Anterior cingulate cortex (tissue), 58 donors: ENCODE measurements around the gene TNK2.
"Not testable (repeated sequence)": the region's sequence is repeated elsewhere in the genome, so short reads cannot be mapped to it uniquely, and the experiment has no call there.

Source experiments
- DNase-seq, 58 donors: peaks; one replicate each; lab custom pipeline; 2025; lab: John Stamatoyannopoulos, UW

The TNK2 gene

DNA sequence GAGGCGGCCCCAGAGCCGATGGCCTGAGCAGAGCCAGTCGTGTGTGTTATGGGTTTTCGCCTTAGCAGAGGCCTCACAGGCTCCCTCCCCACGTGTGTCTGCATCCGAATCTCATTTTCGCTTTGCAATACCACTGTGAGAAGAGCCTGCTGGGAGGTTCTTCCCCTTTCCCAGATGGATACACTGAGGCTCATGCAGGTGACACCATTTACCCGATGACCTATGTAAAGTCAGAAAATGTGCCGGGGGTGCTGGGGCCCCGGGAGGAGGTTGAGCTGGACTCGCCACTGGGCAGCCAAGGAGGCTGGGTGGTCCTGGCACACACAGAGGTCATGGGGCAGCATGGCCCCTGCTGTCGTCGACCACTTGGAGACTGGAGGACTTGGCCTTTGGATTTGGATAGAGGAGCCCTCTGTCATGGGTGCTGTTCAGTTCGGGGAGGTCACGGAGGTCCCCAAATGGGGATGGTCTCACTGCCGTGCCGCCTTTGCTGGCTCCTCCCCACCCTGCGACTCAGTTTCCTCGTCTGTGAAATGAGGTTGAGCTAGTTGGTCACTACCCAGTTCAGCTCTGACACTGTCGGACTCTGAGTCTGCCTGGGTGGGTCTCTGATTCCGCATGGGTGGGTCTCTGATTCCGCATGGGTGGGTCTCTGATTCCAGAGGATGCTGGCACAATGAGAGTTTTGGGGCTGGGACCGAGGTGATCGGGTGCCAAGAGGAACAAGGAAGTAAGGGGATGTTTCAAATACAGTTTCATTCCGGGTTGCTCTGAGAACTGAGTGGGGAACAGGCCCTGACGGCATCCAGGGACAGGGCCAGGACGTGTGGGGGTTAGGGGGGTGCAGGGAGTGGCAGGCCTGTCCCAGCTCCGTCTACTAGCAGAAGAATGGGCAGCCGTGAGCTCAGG is 73.4 kb downstream of the TNK2 start:
- DNase-seq: no peak

DNA sequence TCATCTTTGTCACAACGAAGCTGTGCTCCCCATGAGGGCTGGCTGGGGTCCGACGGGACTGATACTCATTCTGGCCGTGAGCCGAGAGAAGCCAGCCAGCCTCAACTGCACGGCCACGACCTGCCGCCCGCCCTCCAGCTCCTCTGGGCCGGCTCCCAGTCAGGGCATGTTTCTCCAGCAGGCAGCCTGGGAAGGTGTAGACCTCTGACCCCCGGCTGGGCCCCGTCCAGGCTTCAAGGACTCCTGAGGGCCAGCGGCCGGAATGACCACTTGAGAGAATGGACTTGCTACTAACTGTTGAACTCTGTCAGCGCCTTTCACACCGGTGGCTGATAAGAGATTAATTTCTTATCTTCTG is 78.5 kb downstream of the TNK2 start:
- DNase-seq: no peak

DNA sequence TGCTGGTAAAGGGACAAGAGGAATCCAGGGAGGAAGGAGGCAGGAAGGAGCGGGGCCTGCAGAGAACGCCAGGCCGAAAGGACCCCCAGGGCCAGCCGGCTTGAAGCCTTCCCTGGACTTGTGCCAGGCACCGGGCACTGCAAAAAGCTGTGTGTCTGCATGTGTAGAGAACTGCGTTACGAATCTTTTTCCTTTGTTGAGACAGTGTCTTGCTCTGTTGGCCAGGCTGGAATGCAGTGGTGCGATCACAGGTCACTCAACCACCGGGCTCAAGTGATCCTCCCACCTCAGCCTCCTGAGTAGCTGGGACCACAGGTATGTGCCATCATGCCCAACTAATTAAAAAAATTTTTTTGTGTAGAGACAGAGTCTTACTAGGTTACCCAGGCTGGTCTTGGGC is 79.6 kb downstream of the TNK2 start:
- no peak for DNase-seq

DNA sequence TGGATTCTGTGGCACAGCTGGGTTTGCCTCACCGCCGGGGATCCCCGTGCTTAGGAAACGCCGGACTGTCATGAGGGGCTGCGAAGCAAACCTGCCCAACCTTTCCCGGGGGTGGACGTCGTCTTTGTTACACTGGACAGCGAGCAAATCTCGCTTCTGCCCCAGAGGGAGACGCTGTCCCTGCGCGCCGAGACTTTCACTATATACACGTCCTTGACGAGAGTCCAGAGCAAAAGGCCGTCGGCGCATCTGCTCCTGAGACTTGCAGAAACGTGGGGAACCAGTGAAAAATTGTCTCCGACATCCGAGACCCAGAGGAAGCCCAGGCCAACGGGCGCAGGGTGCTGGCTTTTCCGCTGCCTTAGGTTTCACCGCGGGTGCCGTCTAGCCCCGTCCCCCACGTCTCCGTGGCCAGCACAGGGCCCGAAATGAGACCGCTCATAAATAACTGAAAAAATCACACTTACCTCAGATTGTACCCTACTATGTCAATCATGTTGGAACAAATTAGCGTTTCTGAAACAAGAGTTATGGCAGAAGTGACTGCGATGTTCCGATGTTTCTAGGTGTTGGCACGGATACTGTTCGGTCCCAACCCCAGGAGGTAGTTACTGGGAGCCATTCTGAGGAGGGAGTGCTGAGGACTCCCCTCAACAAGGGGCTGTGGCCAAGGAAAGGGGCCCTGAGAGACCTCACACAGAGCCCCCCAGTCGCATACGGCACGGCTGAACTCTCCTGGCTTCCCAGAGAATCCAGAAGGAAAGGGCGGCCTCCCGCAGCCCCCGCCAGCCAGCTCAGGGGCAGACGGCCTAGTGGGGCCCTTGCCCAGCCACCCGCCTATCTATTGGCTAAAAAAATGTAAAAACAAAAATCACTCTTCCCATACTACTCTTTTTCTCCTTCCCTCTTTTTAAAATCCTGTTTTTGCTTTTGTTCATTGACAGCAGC is 82.2 kb downstream of the TNK2 start:
- no peak for DNase-seq

DNA sequence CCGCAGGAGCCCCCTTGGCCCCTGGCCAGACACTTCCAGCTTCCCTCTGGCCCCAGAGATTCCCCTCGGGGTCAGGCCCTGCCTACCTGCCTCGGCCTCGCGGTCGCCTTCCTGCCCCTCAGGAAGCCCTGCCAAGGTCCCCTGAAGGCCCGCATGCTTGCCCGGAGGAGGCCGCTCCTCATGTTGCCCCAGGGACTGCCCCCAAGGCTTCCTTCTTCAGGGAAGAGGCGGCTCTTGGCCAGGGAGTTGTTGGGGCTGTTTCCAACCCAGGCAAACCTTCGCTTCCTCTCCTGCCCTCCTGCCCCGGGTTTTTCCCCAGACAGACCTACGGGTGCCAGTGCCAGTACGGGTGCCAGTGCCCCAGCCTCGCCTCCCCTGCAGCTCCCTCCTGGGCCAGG is 83.2 kb downstream of the TNK2 start:
- no peak for DNase-seq

DNA sequence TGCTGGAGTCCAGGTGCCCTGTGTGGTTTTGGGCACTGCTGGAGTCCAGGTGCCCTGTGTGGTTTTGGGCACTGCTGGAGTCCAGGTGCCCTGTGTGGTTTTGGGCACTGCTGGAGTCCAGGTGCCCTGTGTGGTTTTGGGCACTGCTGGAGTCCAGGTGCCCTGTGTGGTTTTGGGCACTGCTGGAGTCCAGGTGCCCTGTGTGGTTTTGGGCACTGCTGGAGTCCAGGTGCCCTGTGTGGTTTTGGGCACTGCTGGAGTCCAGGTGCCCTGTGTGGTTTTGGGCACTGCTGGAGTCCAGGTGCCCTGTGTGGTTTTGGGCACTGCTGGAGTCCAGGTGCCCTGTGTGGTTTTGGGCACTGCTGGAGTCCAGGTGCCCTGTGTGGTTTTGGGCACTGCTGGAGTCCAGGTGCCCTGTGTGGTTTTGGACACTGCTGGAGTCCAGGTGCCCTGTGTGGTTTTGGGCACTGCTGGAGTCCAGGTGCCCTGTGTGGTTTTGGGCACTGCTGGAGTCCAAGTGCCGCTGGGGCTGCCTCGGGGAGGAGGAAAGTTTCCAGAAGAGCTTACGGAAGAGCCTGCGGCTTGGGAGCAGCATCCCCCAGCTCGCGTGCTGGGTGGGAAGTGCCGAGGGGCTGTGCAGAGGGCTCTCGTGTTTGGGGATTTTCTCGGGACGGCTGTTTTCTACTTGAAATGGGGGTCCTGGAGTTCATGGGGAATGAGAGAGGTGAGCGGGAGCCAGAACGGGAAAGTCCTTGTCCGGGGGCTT is 83.7 kb downstream of the TNK2 start:
- DNase-seq: not testable (repeated sequence)

DNA sequence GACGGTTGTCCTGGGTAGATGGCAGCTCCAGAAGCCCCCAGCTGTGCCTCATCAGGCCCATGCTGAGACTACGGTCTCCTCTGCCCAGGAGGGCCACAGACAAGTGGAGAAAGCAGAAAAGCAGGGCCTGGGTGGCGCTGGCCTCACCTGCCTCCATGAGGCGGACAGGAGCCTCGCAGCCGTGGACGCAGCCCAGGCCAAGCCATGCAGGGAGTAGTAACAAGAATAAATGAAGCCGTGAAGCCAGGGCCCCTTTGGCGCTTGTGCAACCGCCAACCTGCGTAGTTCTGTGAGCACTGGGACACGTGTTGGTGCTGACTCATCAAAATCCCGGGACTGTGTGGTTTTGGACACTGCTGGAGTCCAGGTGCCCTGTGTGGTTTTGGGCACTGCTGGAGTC is 84.4 kb downstream of the TNK2 start:
- no peak for DNase-seq

DNA sequence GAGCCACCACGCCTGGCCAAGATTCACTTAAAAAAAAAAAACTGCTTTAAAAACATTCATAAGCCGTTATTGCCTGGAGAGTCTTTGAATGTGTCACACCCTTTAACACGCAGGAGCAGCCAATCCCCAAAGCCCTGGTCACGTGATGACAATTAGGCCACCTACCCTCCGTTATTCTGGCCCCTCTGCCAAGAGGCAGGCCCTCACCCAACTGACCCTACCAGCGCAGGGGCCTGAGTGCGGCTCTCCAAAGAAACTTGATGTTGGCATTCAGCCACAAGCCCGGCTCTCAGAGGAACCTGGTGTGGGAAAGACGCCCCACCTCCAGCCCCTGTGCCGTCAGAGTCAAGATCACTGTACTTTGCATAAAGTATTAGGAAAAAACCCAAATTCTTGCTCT is 85.1 kb downstream of the TNK2 start:
- peak in 1 of 58 donors; percentile 7 for DNase-seq

DNA sequence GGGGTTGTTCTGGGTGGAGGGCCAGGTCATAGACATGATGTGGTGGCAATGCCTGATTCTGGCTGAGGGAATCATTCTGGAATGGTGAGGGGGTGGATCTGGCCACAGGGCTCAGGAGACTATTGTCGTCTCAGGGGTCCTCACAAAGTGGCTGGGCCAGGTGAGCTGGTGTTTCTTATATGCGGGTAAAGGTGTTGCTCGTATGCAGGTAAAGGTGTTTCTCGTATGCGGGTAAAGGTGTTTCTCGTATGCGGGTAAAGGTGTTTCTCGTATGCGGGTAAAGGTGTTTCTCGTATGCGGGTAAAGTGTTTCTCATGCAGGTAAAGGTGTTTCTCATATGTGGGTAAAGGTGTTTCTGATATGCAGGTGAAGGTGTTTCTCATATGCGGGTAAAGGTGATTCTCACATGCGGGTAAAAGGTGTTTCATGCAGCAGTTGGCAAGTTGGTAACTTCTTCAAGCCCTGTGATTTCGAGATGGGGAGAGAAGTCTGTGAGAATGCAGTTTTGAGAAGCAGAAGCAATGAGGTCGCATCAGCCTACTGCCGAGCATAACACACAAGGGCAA is 86.1 kb downstream of the TNK2 start:
- no peak for DNase-seq

DNA sequence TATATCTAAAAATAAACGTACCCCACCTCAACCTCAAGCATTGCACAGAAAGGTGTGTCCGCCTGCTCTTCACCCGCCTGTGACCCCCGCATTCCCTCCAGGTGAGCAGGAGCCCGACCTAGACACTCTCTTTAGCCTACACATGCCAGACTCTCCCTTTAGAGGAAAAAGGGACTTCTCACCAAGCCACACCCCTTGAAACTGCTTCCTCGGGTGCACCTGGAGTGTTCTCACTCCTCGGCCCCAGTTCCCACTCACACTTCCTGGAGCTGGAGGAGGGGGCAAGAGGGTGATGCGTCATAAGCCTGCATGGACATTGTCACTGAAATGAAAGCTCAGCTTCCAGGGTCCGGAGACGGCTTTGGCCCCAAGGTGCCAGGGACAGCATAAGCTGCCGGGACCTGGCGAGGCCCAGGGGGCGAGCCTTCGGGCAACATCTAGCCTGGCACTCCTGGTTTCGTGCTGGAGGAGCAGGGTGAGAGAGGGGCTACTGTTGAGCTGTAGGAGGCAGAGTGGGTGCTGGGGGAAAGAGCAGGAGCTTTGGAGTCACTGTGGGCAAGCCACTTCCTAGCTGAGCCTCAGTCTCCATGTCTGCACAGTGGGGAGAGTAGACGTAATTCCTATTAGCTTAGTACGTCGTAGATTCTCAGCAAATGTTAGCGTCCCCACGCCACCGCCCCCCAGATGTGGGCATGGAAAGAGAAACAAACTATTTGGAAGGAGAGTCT is 86.8 kb downstream of the TNK2 start:
- no peak for DNase-seq

DNA sequence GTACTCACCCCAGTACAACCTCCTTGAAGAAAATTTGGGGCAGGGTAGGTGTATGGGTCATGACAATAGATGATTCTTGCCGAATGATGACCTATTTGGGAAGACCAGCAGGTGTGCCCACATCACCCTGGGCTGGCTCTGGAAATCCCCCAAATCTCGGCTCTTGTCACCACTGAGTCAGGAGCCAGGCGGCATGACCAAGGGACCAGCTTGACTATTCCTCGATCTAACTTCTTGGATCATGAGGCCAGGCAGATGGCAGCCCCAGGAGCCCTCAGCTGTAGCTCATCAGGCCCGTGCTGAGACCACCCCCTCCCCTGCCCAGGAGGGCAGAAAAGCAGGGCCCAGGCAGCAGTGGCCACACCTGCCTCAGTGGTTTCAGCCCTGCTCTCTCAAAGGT is 87.5 kb downstream of the TNK2 start:
- no peak for DNase-seq

DNA sequence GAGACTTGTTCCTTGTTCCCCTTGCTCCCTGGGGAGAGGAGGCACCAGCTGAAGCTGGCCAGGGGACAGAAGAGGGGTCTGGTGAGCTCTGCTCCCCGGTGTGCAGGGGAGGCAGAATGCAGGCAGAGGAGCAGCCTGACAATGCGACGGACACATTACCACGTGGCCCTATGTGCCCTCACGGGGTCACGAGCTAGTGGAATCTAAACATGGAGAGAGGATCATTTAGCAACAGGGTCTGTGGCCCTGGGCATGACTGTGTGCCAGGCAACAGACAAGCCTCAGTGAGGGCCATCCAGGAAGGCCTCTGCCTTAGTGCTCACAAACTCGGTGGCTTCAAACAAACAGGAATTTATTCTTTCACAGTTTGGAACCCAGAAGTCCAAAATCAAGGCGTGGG is 88.2 kb downstream of the TNK2 start:
- no peak for DNase-seq

DNA sequence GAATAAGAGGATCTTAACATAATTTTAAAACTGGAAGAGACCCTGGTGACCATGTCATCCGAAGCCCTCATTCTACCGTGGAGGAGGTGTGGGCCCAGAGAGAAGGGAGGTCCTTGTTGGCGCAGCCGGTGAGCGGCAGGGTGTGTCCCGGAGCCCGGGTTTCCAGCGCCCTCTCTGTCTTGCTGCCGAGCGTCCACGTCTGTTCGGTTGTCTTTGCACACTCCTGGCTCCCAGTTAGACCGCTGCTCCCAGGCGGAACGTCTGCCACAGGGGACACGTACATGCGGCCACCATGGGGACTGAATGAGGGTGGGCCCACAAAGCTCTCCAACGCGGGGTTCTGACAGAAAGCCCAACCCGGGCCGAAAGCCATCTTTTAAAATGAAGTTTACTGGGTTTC is 90.0 kb downstream of the TNK2 start:
- DNase-seq: no peak

DNA sequence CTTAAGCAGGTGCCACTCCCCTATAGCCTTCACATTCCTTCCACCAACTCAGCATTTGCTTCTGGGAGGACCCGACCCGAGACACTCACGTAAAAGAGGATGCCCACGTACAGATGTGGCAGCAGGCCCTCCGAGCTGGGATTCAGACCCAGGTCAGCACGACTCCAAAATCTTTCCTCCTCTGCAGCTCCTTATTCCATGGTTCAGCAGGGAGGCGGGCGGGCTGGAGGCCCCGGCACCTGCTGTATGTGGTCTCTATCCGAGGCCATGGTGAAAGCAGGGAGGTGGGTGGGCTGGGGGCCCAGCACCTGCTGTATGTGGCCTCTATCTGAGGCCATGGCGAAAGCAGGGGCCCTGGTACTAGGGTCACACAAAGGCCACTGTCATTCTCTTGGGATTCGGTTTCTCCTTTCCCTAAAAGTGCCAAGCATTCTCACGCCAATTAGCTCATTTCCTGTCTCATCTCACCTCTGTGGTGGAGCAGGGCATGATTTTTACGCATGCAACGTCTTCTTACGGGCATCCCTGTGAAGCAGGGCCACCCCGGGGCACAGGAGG is 90.7 kb downstream of the TNK2 start:
- no peak for DNase-seq

DNA sequence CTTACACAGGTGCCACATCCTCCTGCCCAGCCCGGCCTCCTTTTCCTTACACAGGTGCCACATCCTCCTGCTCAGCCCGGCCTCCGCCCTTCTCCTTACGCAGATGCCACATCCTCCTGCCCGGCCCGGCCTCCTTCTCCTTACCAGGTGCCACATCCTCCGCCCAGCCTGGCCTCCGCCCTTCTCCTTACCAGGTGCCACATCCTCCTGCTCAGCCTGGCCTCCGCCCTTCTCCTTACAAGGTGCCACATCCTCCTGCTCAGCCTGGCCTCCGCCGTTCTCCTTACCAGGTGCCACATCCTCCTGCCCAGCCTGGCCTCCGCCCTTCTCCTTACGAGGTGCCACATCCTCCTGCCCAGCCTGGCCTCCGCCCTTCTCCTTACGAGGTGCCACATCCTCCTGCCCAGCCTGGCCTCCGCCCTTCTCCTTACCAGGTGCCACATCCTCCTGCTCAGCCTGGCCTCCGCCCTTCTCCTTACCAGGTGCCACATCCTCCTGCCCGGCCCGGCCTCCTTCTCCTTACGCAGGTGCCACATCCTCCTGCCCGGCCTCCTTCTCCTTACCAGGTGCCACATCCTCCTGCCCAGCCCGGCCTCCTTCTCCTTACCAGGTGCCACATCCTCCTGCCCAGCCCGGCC is 92.0 kb downstream of the TNK2 start:
- DNase-seq: not testable (repeated sequence)

DNA sequence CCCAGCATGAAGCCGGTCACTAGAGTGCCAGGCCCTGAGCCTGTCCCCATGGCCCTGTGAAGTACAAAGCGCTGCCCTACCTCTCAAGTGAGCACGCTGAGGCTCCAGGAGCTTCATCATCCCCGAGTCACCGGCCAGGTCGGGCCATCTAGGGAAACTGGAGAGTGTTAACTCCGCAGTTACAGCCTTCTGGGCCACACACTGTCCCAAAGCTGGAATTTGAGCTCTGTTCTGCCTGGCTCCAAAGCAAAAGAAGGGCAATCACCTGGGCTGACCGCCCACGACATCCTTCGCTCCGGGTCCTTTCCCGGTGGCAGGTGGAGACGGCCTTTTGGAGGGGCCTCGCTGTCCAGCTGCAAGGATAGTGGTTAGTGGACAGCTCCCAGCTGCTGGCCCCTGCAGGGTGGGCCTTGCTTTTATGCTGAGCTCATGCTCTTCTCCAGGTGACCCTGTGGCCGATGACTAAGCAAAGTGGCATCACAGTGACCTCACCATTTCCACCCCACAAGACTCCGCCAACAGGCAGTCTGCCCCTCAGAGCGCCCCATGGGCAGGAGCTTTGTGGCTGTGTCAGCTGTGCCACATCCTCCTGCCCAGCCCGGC is 93.1 kb downstream of the TNK2 start:
- no peak for DNase-seq

DNA sequence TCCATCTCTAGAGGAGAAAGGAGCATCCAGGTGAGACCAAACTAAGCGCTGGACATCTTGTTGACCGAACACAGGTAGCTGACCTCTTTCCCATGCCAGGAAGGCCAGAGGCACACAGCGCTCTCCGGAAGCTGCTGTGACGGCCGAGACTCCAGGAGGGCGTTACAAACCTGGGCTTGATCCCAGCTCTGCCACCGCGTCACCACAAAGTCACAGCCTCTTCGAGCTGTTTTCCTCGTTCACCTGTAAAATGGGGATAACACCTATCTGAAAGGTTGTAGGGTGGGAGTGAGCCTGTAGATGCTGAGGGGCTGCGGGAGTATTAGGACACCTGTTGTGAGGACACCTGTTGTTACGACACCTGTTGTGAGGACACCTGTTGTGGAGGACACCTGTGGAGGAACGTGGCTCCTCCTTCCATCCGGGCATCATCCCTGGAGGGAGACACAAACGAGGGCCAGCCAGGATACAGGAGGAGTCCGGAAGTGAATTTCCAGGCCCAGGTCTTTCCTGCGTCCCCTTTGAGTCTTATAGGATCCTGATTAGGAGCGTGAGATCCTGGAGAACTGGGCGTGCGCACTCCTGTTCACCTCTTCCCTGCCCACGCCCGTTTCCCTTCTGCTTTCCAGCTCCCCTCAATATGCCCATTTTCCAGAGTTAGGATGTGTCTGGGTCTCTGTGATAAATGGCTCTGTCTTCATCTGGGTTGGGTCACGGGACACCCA is 94.3 kb downstream of the TNK2 start:
- no peak for DNase-seq
